H1 (cell line): Measurements from ENCODE around the gene SPOCK3. TPM values are rescaled to one million over a fixed set of nuclear protein-coding genes. Genes with fewer than 3 reads are reported as not detected.

Source experiments
- CTCF ChIA-PET: fragments of 300-600 bp; sonication (Branson Sonifier 250); formaldehyde crosslinking; loops from one replicate; lab custom pipeline; 2021; ENCODE audit not compliant: partially characterized antibody; lab: Charles Lee
- POLR2A ChIA-PET: fragments of 300-600 bp; sonication (Branson Sonifier 250); formaldehyde crosslinking; loops from one replicate; lab custom pipeline; 2021; ENCODE audit warnings: inconsistent platforms; ENCODE audit not compliant: partially characterized antibody; lab: Charles Lee
- DNase-seq, 2 experiments: peaks; one replicate each; pipeline versions ENCODE4 v3.0.0 to v3.0.0-alpha.2; 2010 to 2022; ENCODE audit warnings: low spot score in 2 of 2, low read depth in 1 of 2, mixed read lengths in 1 of 2
- FAIRE-seq: peaks from 2 replicates; lab custom pipeline; 2011; peaks lifted over from hg19 to GRCh38; lab: Jason Lieb, UNC
- H2AFZ ChIP-seq: 2 replicates; pipeline ENCODE4 v1.8.1; 2012; ENCODE audit warnings: low read length, inconsistent platforms
- H2AK5ac ChIP-seq: 2 replicates; pipeline ENCODE4 v1.6.1; 2013; ENCODE audit warnings: low read depth, low read length
- H2BK120ac ChIP-seq: replicated peaks from 2 replicates; pipeline ENCODE3; 2013; ENCODE audit warnings: low read depth, low read length, inconsistent platforms
- H2BK12ac ChIP-seq: 2 replicates; pipeline ENCODE4 v1.6.1; 2013; ENCODE audit warnings: low read depth, low read length
- H2BK15ac ChIP-seq: 2 replicates; pipeline ENCODE4 v1.6.1; 2013; ENCODE audit warnings: low read length
- H2BK20ac ChIP-seq: 2 replicates; pipeline ENCODE4 v1.6.1; 2013; ENCODE audit warnings: low read length
- H2BK5ac ChIP-seq: 2 replicates; pipeline ENCODE4 v1.6.1; 2013; ENCODE audit warnings: low read depth, low read length
- H3K14ac ChIP-seq: 2 replicates; pipeline ENCODE4 v1.6.1; 2013; ENCODE audit warnings: inconsistent platforms; ENCODE audit not compliant: insufficient read length
- H3K18ac ChIP-seq: 2 replicates; pipeline ENCODE4 v1.6.1; 2013; ENCODE audit warnings: low read length; ENCODE audit errors: extremely low read depth
- H3K23ac ChIP-seq: 2 replicates; pipeline ENCODE4 v1.6.1; 2013; ENCODE audit warnings: inconsistent platforms; ENCODE audit not compliant: insufficient read length
- H3K23me2 ChIP-seq: 2 replicates; pipeline ENCODE4 v1.6.1; 2013; ENCODE audit warnings: low read depth, low read length
- H3K27ac ChIP-seq: 2 replicates; pipeline ENCODE4 v1.6.1; 2011; ENCODE audit warnings: low read depth, low read length, inconsistent platforms
- H3K27me3 ChIP-seq, 4 experiments: replicated peaks in 1 of 4; 1 replicate in 1 of 4; 2 replicates in 3 of 4; pipeline versions ENCODE4 v1.6.1 to v1.8.1; 2011 to 2013; ENCODE audit warnings: low read length in 3 of 4, mild to moderate bottlenecking in 3 of 4, inconsistent platforms in 2 of 4, mixed read lengths in 2 of 4, moderate library complexity in 1 of 4; ENCODE audit not compliant: control insufficient read depth in 3 of 4, insufficient read depth in 3 of 4; ENCODE audit errors: extremely low read depth in 1 of 4
- H3K36me3 ChIP-seq, 4 experiments: 2 replicates each; pipeline versions ENCODE4 v1.6.1 to v1.8.1; 2011 to 2013; ENCODE audit warnings: mild to moderate bottlenecking in 4 of 4, low read length in 3 of 4, moderate library complexity in 2 of 4, control low read depth in 1 of 4, inconsistent platforms in 1 of 4; ENCODE audit not compliant: insufficient read depth in 4 of 4, control insufficient read depth in 2 of 4
- H3K4ac ChIP-seq: replicated peaks from 2 replicates; pipeline ENCODE3; 2013; ENCODE audit warnings: low read length, low read depth, mixed read lengths, inconsistent platforms; ENCODE audit not compliant: insufficient read length
- H3K4me1 ChIP-seq, 4 experiments: replicated peaks in 1 of 4; 1 replicate in 1 of 4; 2 replicates in 3 of 4; pipeline versions ENCODE4 v1.6.1 to v1.8.1; 2011 to 2013; ENCODE audit warnings: low read length in 3 of 4, inconsistent platforms in 2 of 4, mixed read lengths in 1 of 4; ENCODE audit not compliant: insufficient read depth in 4 of 4, control insufficient read depth in 3 of 4
- H3K4me2 ChIP-seq, 2 experiments: 2 replicates each; pipeline versions ENCODE4 v1.6.1 to v1.8.1; 2011 to 2013; ENCODE audit warnings: low read depth in 2 of 2, low read length in 2 of 2, control low read depth in 1 of 2, inconsistent platforms in 1 of 2, mild to moderate bottlenecking in 1 of 2; ENCODE audit not compliant: insufficient read depth in 1 of 2
- H3K4me3 ChIP-seq, 4 experiments: fragments of 200-600, 300-600 bp in 1 of 4; sonication (generic), shearing (Covaris generic), sonication (Bioruptor Twin) in 1 of 4; 2 replicates each; pipeline versions ENCODE4 v1.5.1 to v1.8.1; 2011 to 2016; ENCODE audit warnings: low read length in 4 of 4, low read depth in 3 of 4, control low read depth in 2 of 4, inconsistent platforms in 2 of 4, mild to moderate bottlenecking in 2 of 4, mixed read lengths in 1 of 4, moderate library complexity in 1 of 4; ENCODE audit not compliant: insufficient read depth in 2 of 4; ENCODE audit errors: extremely low read depth in 1 of 4
- H3K56ac ChIP-seq: replicated peaks from 2 replicates; pipeline ENCODE3; 2013; ENCODE audit warnings: low read depth, mild to moderate bottlenecking, mixed read lengths, low read length, inconsistent platforms; ENCODE audit not compliant: insufficient read length
- H3K79me1 ChIP-seq: 2 replicates; pipeline ENCODE4 v1.6.1; 2013; ENCODE audit warnings: low read depth, low read length, control low read depth
- H3K79me2 ChIP-seq, 2 experiments: 2 replicates each; pipeline versions ENCODE4 v1.6.1 to v1.8.1; 2012 to 2013; ENCODE audit warnings: low read length in 2 of 2, mild to moderate bottlenecking in 2 of 2, inconsistent platforms in 1 of 2; ENCODE audit not compliant: insufficient read depth in 2 of 2, control insufficient read depth in 1 of 2
- H3K9ac ChIP-seq, 4 experiments: replicated peaks in 1 of 4; 1 replicate in 1 of 4; 2 replicates in 3 of 4; pipeline versions ENCODE4 v1.6.1 to v1.8.1; 2011 to 2013; ENCODE audit warnings: low read depth in 3 of 4, low read length in 3 of 4, control low read depth in 2 of 4, mild to moderate bottlenecking in 2 of 4, moderate library complexity in 2 of 4, inconsistent platforms in 1 of 4; ENCODE audit errors: extremely low read depth in 1 of 4
- H3K9me3 ChIP-seq, 2 experiments: 2 replicates each; pipeline versions ENCODE4 v1.6.1 to v1.8.1; 2012 to 2013; ENCODE audit warnings: mild to moderate bottlenecking in 2 of 2, moderate library complexity in 2 of 2, control low read depth in 1 of 2, inconsistent platforms in 1 of 2, low read depth in 1 of 2, low read length in 1 of 2, mixed read lengths in 1 of 2; ENCODE audit not compliant: insufficient read depth in 2 of 2
- H4K20me1 ChIP-seq, 2 experiments: replicated peaks in 1 of 2; 2 replicates each; pipeline versions ENCODE3 to v1.8.1; 2011 to 2013; ENCODE audit warnings: inconsistent platforms in 2 of 2, low read length in 2 of 2, mild to moderate bottlenecking in 1 of 2; ENCODE audit not compliant: insufficient read depth in 2 of 2, control insufficient read depth in 1 of 2
- H4K5ac ChIP-seq: 2 replicates; pipeline ENCODE4 v1.6.1; 2013; ENCODE audit warnings: low read length, low read depth, mixed read lengths, inconsistent platforms; ENCODE audit not compliant: insufficient read length
- H4K8ac ChIP-seq: 2 replicates; pipeline ENCODE4 v1.8.0; 2013; ENCODE audit warnings: mild to moderate bottlenecking, moderate library complexity, low read length, inconsistent platforms; ENCODE audit not compliant: insufficient read depth; ENCODE audit errors: extremely low read depth
- H4K91ac ChIP-seq: replicated peaks from 2 replicates; pipeline ENCODE3; 2013; ENCODE audit warnings: low read length, mixed read lengths, inconsistent platforms; ENCODE audit not compliant: insufficient read length
- BCL11A ChIP-seq, 2 experiments: IDR thresholded peaks; one replicate each; pipeline ENCODE4 v1.6.1; 2011; ENCODE audit warnings: low read depth in 2 of 2, low read length in 2 of 2, mild to moderate bottlenecking in 2 of 2
- BRCA1 ChIP-seq: IDR thresholded peaks from 2 replicates; pipeline ENCODE4 v1.6.1; 2012; ENCODE audit warnings: low read depth, low read length, improper control_type of control experiment
- CHD1 ChIP-seq: IDR thresholded peaks from 2 replicates; pipeline ENCODE4 v1.6.1; 2012; ENCODE audit warnings: low read depth, low read length, improper control_type of control experiment
- CTBP2 ChIP-seq: IDR thresholded peaks from 2 replicates; pipeline ENCODE4 v1.7.0; 2011; ENCODE audit warnings: borderline replicate concordance, mild to moderate bottlenecking, moderate library complexity, mixed read lengths, low read length; ENCODE audit not compliant: insufficient read depth, insufficient read length
- EGR1 ChIP-seq: IDR thresholded peaks from 2 replicates; pipeline ENCODE4 v1.6.1; 2011; ENCODE audit warnings: low read depth, low read length, borderline replicate concordance
- HDAC2 ChIP-seq, 2 experiments: fragments of 300-600 bp in 1 of 2; sonication (generic) in 1 of 2; IDR thresholded peaks; 2 replicates each; pipeline ENCODE4 v1.6.1; 2011 to 2012; ENCODE audit warnings: low read depth in 2 of 2, low read length in 2 of 2, mild to moderate bottlenecking in 2 of 2, moderate library complexity in 2 of 2, borderline replicate concordance in 1 of 2, inconsistent platforms in 1 of 2
- KDM4A ChIP-seq: IDR thresholded peaks from one replicate; pipeline ENCODE4 v1.7.1; 2012; ENCODE audit warnings: low read depth, mild to moderate bottlenecking, moderate library complexity, low read length, inconsistent platforms; ENCODE audit not compliant: severe bottlenecking
- POLR2A ChIP-seq, 2 experiments: IDR thresholded peaks; 1 replicate in 1 of 2; 2 replicates in 1 of 2; pipeline ENCODE4 v1.6.1; 2011; ENCODE audit warnings: low read depth in 2 of 2, low read length in 2 of 2, mild to moderate bottlenecking in 2 of 2; ENCODE audit errors: control extremely low read depth in 1 of 2
- SIRT6 ChIP-seq: IDR thresholded peaks from one replicate; pipeline ENCODE4 v1.7.1; 2012; ENCODE audit warnings: low read length, inconsistent platforms
- SIX5 ChIP-seq: IDR thresholded peaks from 2 replicates; pipeline ENCODE4 v1.6.1; 2011; ENCODE audit warnings: mild to moderate bottlenecking, low read depth, low read length
- TCF12 ChIP-seq: IDR thresholded peaks from 2 replicates; pipeline ENCODE4 v1.6.1; 2011; ENCODE audit warnings: low read depth, mild to moderate bottlenecking, low read length
- ZNF274 ChIP-seq: IDR thresholded peaks from 2 replicates; pipeline ENCODE4 v1.7.0; 2012; ENCODE audit warnings: low read length, borderline replicate concordance; ENCODE audit errors: extremely low read depth
- WGBS, 2 experiments: shearing (Covaris generic) in 1 of 2; methylation state at CpG; one replicate each; pipeline versions ENCODE4 v1.1.6 to v1.1.7; 2013 to 2015; ENCODE audit warnings: low lambda C conversion rate in 2 of 2, mixed read lengths in 2 of 2, inconsistent platforms in 1 of 2, low coverage in 1 of 2, missing lambda C conversion rate in 1 of 2; ENCODE audit not compliant: insufficient replicate concordance in 2 of 2, insufficient coverage in 1 of 2, insufficient read length in 1 of 2; ENCODE audit errors: extremely low coverage in 1 of 2, missing lambda C conversion rate in 1 of 2; 5-methylcytosine and 5-hydroxymethylcytosine counted together
- polyA plus RNA-seq, 7 experiments: library from polyadenylated mRNA; depleted of rRNA in 3 of 7; stranded (reverse) in 5 of 7; unstranded in 2 of 7; fragments of >200 nt in 5 of 7; fragments of 200-250 nt in 2 of 7; gene quantifications; 1 replicate in 5 of 7; 2 replicates in 1 of 7; 4 replicates in 1 of 7; pipeline versions ENCODE4 v1.2.1 to v1.2.3, GENCODE V29; 2011 to 2013; ENCODE audit warnings: missing spikeins in 2 of 7, mixed read lengths in 2 of 7
- total RNA-seq: library from RNA; stranded (reverse); fragmentation: NEBNext Ultra II Directional; extraction: Animal tissue kit (Norgen Biotek cat#: 25700); gene quantifications from 2 replicates; pipeline ENCODE4 v1.2.1, GENCODE V29; 2021

Gene SPOCK3
- total and polyA plus RNA-seq, 2 of the 8 experiments (the other 6 are each of a cell fraction or from before 2014, with no cell fraction given): 0.14 to 0.60 TPM

DNA sequence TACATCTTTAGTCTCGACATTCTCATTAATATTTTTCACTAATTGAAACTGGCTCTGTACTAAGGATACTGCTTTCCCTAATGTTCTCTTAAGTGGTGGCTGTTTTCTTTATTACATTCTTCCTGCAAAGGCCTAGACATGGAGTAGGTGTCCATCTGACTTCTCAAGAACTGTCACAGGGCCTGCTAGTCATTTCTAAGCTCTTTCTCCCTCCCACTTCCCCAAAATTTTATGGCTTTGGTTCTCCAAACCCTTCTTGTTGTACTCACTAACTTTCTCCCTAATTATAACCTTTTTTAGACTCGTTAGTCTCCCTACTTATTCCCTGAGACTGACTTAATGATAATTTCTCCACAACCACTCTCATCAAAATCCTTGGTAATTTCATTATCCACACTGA lies 133.3 kb downstream of the SPOCK3 start:
- no peak overlapping the region for H2BK15ac ChIP-seq
- H3K4me2 ChIP-seq: no peak overlapping the region
- H3K79me2 ChIP-seq: no peaks in the 10 kb centered on the region
- no peak overlapping the region for H3K14ac ChIP-seq
- no peak overlapping the region for H3K9ac ChIP-seq
- FAIRE-seq: no peak
- no peaks in the 10 kb centered on the region for H4K20me1 ChIP-seq
- H3K36me3 ChIP-seq: no peaks in the 10 kb centered on the region
- H4K8ac ChIP-seq: no peak overlapping the region
- no peak overlapping the region for H3K4me3 ChIP-seq
- H4K5ac ChIP-seq: no peak overlapping the region
- no peak for DNase-seq
- no peak overlapping the region for H4K91ac ChIP-seq
- ChIA-PET POLR2A (no interaction called here), CTCF (interaction anchor here (0.6 kb wide), 1 partner anchor 11 kb away, joined by 3 read pairs; no protein-coding TSS in a partner anchor)
- no peak overlapping the region for H3K4ac ChIP-seq
- H2BK5ac ChIP-seq: no peak overlapping the region
- H2AFZ ChIP-seq: no peak overlapping the region
- TF ChIP-seq SIRT6 (no peak), CTBP2 (no peak), TCF12 (no peak), EGR1 (no peak), KDM4A (no peak), ZNF274 (no peak), BRCA1 (no peak), BCL11A (IDR thresholded peaks at IDR 0.05; ENCODE audit: low read depth in 2 of 2, low read length in 2 of 2) (no peak), POLR2A (IDR thresholded peaks at IDR 0.05; ENCODE audit: control extremely low read depth in 1 of 2, low read depth in 2 of 2, low read length in 2 of 2) (no peak), HDAC2 (IDR thresholded peaks at IDR 0.05; ENCODE audit: borderline replicate concordance in 1 of 2, low read depth in 2 of 2, low read length in 2 of 2) (no peak), SIX5 (no peak), CHD1 (no peak)
- H3K4me1 ChIP-seq: no peaks in the 10 kb centered on the region
- H3K18ac ChIP-seq: no peak overlapping the region
- no peaks in the 10 kb centered on the region for H3K27me3 ChIP-seq
- no peak overlapping the region for H3K56ac ChIP-seq
- H3K27ac ChIP-seq: no peak overlapping the region
- H3K9me3 ChIP-seq: no peaks in the 10 kb centered on the region
- no peak overlapping the region for H2BK120ac ChIP-seq
- H3K23me2 ChIP-seq: no peaks in the 10 kb centered on the region
- H3K79me1 ChIP-seq: no peaks in the 10 kb centered on the region
- 93% methylated on average over 2 of the region's 2 CpGs; no CpG with 5 or more reads in 1 of the 2 experiments for WGBS, 2 experiments
- no peak overlapping the region for H2AK5ac ChIP-seq
- H2BK20ac ChIP-seq: no peak overlapping the region
- no peak overlapping the region for H2BK12ac ChIP-seq
- H3K23ac ChIP-seq: no peak overlapping the region
